A673 (cell line): Measurements from ENCODE around the gene PLA2G4F.

Experiments
- EZH2 ChIP-seq: fragments of 200-600 bp; sonication (generic); IDR thresholded peaks from 2 replicates; pipeline ENCODE4 v1.6.1; 2017; ENCODE audit warnings: borderline replicate concordance, low read depth, mild to moderate bottlenecking, mixed read lengths, antibody characterized with exemption, low read length; ENCODE audit not compliant: poor library complexity, severe bottlenecking
- TF ChIP-seq, protein P1 (sequence below): fragments of 300-800, 200-600 bp; sonication (generic); conservative IDR thresholded peaks from 2 replicates; pipeline ENCODE4 v1.5.1; 2017; ENCODE audit warnings: low read depth, mild to moderate bottlenecking, antibody characterized with exemption, low read length, moderate library complexity, mixed read lengths

- TF ChIP-seq, protein P1, sequence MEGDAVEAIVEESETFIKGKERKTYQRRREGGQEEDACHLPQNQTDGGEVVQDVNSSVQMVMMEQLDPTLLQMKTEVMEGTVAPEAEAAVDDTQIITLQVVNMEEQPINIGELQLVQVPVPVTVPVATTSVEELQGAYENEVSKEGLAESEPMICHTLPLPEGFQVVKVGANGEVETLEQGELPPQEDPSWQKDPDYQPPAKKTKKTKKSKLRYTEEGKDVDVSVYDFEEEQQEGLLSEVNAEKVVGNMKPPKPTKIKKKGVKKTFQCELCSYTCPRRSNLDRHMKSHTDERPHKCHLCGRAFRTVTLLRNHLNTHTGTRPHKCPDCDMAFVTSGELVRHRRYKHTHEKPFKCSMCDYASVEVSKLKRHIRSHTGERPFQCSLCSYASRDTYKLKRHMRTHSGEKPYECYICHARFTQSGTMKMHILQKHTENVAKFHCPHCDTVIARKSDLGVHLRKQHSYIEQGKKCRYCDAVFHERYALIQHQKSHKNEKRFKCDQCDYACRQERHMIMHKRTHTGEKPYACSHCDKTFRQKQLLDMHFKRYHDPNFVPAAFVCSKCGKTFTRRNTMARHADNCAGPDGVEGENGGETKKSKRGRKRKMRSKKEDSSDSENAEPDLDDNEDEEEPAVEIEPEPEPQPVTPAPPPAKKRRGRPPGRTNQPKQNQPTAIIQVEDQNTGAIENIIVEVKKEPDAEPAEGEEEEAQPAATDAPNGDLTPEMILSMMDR: no peak
- TF ChIP-seq EZH2: no peak
These were observed 23.1 kb downstream of the PLA2G4F start for GRCh38 chr15:42133356-42133755.
